Suprapubic skin (tissue), 4 donors: ENCODE measurements around the gene AGBL1.

Experiments used
- POLR2A ChIP-seq, 2 donors: fragments of 450-650 bp; IDR thresholded peaks; one replicate each; pipeline ENCODE4 v1.6.1; 2017; ENCODE audit warnings: antibody characterized with exemption in 2 of 2, mild to moderate bottlenecking in 2 of 2, moderate library complexity in 2 of 2
- POLR2AphosphoS5 ChIP-seq, 3 donors: sonication (generic); formaldehyde crosslinking; IDR thresholded peaks; one replicate each; pipeline ENCODE4 v1.6.1; 2017; ENCODE audit warnings: antibody characterized with exemption in 3 of 3
- TF ChIP-seq, protein P1 (sequence below), 2 donors: fragments of 200-600 bp in 1 of 2; fragments of 450-650 bp in 1 of 2; sonication (generic) in 1 of 2; IDR thresholded peaks; one replicate each; pipeline ENCODE4 v1.5.1; 2016 to 2019; ENCODE audit warnings: antibody characterized with exemption in 2 of 2, mild to moderate bottlenecking in 1 of 2, moderate library complexity in 1 of 2

DNA sequence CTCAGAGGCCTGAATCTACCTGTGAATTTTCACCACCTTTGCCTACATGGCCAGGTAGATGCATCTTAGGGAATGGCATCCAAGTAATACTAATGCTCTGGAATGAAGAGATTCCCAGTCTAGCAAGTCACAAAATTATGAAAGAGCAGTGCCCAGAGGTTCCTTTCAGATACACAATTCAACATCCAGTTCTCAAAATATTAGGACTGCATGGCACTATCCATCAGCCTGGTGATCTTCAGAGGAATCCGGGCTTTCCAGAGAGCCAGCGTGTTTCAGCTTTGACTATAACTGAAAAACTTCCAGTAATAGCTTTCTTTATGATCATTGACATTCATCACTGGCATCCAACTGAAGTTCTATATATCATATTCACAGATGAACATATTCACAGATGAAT, 849.8 kb downstream of the AGBL1 start:
- TF ChIP-seq, protein P1, sequence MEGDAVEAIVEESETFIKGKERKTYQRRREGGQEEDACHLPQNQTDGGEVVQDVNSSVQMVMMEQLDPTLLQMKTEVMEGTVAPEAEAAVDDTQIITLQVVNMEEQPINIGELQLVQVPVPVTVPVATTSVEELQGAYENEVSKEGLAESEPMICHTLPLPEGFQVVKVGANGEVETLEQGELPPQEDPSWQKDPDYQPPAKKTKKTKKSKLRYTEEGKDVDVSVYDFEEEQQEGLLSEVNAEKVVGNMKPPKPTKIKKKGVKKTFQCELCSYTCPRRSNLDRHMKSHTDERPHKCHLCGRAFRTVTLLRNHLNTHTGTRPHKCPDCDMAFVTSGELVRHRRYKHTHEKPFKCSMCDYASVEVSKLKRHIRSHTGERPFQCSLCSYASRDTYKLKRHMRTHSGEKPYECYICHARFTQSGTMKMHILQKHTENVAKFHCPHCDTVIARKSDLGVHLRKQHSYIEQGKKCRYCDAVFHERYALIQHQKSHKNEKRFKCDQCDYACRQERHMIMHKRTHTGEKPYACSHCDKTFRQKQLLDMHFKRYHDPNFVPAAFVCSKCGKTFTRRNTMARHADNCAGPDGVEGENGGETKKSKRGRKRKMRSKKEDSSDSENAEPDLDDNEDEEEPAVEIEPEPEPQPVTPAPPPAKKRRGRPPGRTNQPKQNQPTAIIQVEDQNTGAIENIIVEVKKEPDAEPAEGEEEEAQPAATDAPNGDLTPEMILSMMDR (IDR thresholded peaks at IDR 0.05): no peak
- TF ChIP-seq POLR2A (IDR thresholded peaks at IDR 0.05) (no peak), POLR2AphosphoS5 (IDR thresholded peaks at IDR 0.05) (no peak)
